ENCODE data around the gene FIBIN.

Gene FIBIN

DNA sequence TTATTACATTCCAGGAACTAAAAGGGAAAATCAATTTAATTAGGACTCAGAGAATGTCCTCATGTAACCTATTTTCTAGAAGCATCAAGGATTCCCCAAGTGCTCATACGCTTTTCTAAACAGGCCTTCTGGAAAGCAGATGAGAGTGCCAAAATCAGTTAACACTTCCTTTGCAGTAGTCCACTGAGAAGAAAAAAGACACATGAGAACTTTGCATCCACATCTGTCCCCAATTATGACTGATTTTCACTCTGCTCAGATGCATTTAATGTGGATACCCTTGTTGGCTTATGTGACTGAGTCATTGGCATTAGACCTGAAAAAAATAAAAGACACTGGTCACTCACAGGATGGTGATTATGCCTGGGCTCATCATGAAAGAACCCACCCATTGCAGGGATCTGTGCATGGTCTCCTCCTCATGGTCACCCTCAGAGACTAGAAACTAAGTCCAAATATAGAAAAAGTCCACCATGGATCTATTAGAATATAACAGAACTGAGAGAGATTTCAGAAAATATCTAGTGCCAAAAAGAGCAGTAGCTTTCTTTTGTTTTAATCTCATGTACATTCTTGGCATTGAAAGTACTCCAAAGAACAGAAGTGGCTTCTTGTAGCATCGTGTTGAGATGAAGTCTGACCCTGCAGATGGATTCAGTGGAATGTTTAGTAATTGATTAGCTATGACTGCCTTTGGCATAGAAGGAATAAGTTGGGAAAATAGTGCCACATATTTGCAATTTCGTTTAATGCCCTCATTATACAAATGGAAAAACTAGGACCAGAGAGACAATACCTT lies 48.8 kb upstream of the FIBIN start:
- Histone ChIP-seq H3K27ac (ENCODE audit: extremely low read depth, low read depth, low read length) (no peak overlapping the region), H3K4me1 (ENCODE audit: control insufficient read depth, insufficient read depth, low read length) (no peaks in the 10 kb centered on the region; the same call in 1 of the 2 replicates), H3K9me3 (ENCODE audit: control insufficient read depth, insufficient read depth, low read depth, low read length) (no peaks in the 10 kb centered on the region), H3K36me3 (ENCODE audit: control insufficient read depth in 2 of 2, insufficient read depth in 1 of 2, low read length in 2 of 2) (no peaks in the 10 kb centered on the region), H3K4me3 (ENCODE audit: low read depth, low read length) (no peak overlapping the region)
- ChIA-PET CTCF (interaction anchor here (0.6 kb wide), 1 partner anchor 11 kb away, joined by 3 read pairs; no protein-coding TSS in a partner anchor), POLR2A (no interaction called here)
- TF ChIP-seq ZSCAN16 (tag by site-specific recombination; IDR thresholded peaks at IDR 0.05) (no peak), ZNF404 (tag by site-specific recombination; IDR thresholded peaks at IDR 0.05) (no peak)

DNA sequence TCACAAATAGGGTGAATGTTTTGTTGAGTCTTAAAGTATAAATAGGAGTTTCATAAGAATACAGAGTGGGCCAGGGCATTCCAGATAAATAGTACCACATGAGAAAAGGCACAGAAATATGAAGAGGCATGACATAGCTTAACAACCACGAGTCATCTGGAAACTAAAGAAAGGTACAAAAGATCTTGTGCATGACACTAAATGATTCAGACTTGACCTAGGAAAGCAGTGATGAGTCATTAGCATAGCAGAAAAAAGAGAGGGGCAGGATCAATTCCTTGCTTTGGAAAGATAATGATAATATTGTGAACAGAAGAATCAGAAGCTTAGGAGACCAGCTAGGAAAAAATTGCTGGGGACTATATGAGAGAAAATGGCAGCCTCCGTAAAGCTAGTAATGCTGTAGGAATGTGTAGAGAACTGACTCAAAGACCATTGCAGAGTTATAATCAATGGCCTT lies 47.6 kb upstream of the FIBIN start:
- Histone ChIP-seq H3K4me1 (ENCODE audit: control insufficient read depth, insufficient read depth, low read length) (no peaks in the 10 kb centered on the region; the same call in 1 of the 2 replicates), H3K4me3 (ENCODE audit: low read depth, low read length) (no peak overlapping the region), H3K36me3 (ENCODE audit: control insufficient read depth in 2 of 2, insufficient read depth in 1 of 2, low read length in 2 of 2) (no peaks in the 10 kb centered on the region), H3K27ac (ENCODE audit: extremely low read depth, low read depth, low read length) (no peak overlapping the region), H3K9me3 (ENCODE audit: control insufficient read depth, insufficient read depth, low read depth, low read length) (no peaks in the 10 kb centered on the region)
- POLR2A ChIA-PET = no interaction called here
- CTCF ChIA-PET = interaction anchor here (0.6 kb wide), 1 partner anchor 8 kb away, joined by 3 read pairs; no protein-coding TSS in a partner anchor
- TF ChIP-seq, protein P1, sequence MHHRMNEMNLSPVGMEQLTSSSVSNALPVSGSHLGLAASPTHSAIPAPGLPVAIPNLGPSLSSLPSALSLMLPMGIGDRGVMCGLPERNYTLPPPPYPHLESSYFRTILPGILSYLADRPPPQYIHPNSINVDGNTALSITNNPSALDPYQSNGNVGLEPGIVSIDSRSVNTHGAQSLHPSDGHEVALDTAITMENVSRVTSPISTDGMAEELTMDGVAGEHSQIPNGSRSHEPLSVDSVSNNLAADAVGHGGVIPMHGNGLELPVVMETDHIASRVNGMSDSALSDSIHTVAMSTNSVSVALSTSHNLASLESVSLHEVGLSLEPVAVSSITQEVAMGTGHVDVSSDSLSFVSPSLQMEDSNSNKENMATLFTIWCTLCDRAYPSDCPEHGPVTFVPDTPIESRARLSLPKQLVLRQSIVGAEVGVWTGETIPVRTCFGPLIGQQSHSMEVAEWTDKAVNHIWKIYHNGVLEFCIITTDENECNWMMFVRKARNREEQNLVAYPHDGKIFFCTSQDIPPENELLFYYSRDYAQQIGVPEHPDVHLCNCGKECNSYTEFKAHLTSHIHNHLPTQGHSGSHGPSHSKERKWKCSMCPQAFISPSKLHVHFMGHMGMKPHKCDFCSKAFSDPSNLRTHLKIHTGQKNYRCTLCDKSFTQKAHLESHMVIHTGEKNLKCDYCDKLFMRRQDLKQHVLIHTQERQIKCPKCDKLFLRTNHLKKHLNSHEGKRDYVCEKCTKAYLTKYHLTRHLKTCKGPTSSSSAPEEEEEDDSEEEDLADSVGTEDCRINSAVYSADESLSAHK (tag by site-specific recombination; IDR thresholded peaks at IDR 0.05) = no peak
- TF ChIP-seq RBAK (tag by site-specific recombination; IDR thresholded peaks at IDR 0.05) = no peak
- TF ChIP-seq, protein P2, sequence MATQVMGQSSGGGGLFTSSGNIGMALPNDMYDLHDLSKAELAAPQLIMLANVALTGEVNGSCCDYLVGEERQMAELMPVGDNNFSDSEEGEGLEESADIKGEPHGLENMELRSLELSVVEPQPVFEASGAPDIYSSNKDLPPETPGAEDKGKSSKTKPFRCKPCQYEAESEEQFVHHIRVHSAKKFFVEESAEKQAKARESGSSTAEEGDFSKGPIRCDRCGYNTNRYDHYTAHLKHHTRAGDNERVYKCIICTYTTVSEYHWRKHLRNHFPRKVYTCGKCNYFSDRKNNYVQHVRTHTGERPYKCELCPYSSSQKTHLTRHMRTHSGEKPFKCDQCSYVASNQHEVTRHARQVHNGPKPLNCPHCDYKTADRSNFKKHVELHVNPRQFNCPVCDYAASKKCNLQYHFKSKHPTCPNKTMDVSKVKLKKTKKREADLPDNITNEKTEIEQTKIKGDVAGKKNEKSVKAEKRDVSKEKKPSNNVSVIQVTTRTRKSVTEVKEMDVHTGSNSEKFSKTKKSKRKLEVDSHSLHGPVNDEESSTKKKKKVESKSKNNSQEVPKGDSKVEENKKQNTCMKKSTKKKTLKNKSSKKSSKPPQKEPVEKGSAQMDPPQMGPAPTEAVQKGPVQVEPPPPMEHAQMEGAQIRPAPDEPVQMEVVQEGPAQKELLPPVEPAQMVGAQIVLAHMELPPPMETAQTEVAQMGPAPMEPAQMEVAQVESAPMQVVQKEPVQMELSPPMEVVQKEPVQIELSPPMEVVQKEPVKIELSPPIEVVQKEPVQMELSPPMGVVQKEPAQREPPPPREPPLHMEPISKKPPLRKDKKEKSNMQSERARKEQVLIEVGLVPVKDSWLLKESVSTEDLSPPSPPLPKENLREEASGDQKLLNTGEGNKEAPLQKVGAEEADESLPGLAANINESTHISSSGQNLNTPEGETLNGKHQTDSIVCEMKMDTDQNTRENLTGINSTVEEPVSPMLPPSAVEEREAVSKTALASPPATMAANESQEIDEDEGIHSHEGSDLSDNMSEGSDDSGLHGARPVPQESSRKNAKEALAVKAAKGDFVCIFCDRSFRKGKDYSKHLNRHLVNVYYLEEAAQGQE (tag by site-specific recombination; IDR thresholded peaks at IDR 0.05) = no peak
- no peak for TF ChIP-seq ZBTB8A (tag by site-specific recombination; IDR thresholded peaks at IDR 0.05)
- TF ChIP-seq ZNF146 (tag by site-specific recombination; IDR thresholded peaks at IDR 0.05) = no peak
- TF ChIP-seq ZBTB17 (tag by site-specific recombination; IDR thresholded peaks at IDR 0.05) = no peak
- TF ChIP-seq ZNF585B (tag by site-specific recombination; IDR thresholded peaks at IDR 0.05) = no peak
- no peak for TF ChIP-seq ZNF473 (tag by site-specific recombination; IDR thresholded peaks at IDR 0.05)
- TF ChIP-seq GLI2 (tag by site-specific recombination; IDR thresholded peaks at IDR 0.05; ENCODE audit: borderline replicate concordance, low read depth) = no peak
- TF ChIP-seq ZNF324 (tag by site-specific recombination; IDR thresholded peaks at IDR 0.05) = no peak

DNA sequence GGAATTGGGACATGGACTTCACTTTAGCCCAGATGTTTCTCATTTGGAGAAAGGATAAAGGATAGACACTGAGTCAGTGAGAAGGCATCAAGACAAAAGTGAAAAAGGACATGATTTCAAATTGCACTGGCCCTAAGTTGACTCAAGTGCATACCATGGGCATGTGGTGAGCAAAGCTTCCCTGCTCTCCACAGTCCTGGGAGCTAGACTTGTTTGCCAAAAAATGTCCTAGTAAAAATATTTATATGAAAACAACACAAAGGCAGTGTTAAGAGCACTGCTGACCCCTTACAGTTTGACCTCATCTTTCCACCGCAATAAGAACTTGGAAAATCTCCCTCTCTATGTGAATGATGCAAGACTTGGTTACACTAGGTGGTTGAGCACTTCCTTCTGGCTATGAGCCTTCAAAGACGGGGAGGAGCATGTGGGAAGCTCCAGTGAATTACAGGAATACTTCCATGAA lies 46.5 kb upstream of the FIBIN start:
- no peaks in the 10 kb centered on the region; the same call in 1 of the 2 replicates for H3K4me1 ChIP-seq (ENCODE audit: control insufficient read depth, insufficient read depth, low read length)
- TF ChIP-seq ZNF138 (tag by site-specific recombination; IDR thresholded peaks at IDR 0.05; ENCODE audit: borderline replicate concordance) = no peak
- TF ChIP-seq, protein P3, sequence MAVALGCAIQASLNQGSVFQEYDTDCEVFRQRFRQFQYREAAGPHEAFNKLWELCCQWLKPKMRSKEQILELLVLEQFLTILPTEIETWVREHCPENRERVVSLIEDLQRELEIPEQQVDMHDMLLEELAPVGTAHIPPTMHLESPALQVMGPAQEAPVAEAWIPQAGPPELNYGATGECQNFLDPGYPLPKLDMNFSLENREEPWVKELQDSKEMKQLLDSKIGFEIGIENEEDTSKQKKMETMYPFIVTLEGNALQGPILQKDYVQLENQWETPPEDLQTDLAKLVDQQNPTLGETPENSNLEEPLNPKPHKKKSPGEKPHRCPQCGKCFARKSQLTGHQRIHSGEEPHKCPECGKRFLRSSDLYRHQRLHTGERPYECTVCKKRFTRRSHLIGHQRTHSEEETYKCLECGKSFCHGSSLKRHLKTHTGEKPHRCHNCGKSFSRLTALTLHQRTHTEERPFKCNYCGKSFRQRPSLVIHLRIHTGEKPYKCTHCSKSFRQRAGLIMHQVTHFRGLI (tag by site-specific recombination; IDR thresholded peaks at IDR 0.05) = no peak
- TF ChIP-seq ZNF175 (tag by site-specific recombination; IDR thresholded peaks at IDR 0.05) = no peak
- no peak overlapping the region for H3K4me3 ChIP-seq (ENCODE audit: low read depth, low read length)
- ChIA-PET CTCF (no interaction called here), POLR2A (no interaction called here)
- H3K9me3 ChIP-seq (ENCODE audit: control insufficient read depth, insufficient read depth, low read depth, low read length) = no peaks in the 10 kb centered on the region
- H3K36me3 ChIP-seq (ENCODE audit: control insufficient read depth in 2 of 2, insufficient read depth in 1 of 2, low read length in 2 of 2) = no peaks in the 10 kb centered on the region
- H3K27ac ChIP-seq (ENCODE audit: extremely low read depth, low read depth, low read length) = no peak overlapping the region
